ENCODE results near the gene NSMF. TPM values are rescaled to one million over a fixed set of nuclear protein-coding genes. Genes with fewer than 3 reads are reported as not detected.

NSMF gene
- total and polyA plus RNA-seq, 2 of the 8 experiments (the other 6 are each of a cell fraction or from before 2014, with no cell fraction given) = 56.7 to 65.1 TPM

GRCh38 chr9:137429974-137430722 is 29.0 kb downstream of the NSMF start:
- WGBS, 2 experiments (ENCODE audit: extremely low coverage in 1 of 2, insufficient coverage in 1 of 2, insufficient read length in 1 of 2, insufficient replicate concordance in 2 of 2, low coverage in 1 of 2, low lambda C conversion rate in 2 of 2, missing lambda C conversion rate in 1 of 2) = 78% methylated on average over 27 of the region's 34 CpGs; no CpG with 5 or more reads in 1 of the 2 experiments
- no peak for FAIRE-seq
- POLR2A ChIA-PET (ENCODE audit: partially characterized antibody) = interaction anchor here (0.6 to 2.5 kb wide), 5 partner anchors 12 to 190 kb away, joined by 4 to 6 read pairs (median 5); partner anchors contain the start of gene TUBB4B
- TF ChIP-seq YY1 (IDR thresholded peaks at IDR 0.05; ENCODE audit: low read depth, low read length) = no peak
- TF ChIP-seq BRCA1 (IDR thresholded peaks at IDR 0.05; ENCODE audit: low read depth, low read length) = no peak
- no peak for TF ChIP-seq POU5F1 (IDR thresholded peaks at IDR 0.05; ENCODE audit: low read depth, low read length)
- TF ChIP-seq CTCF (IDR thresholded peaks at IDR 0.05; ENCODE audit: control extremely low read depth in 1 of 3, insufficient read depth in 1 of 3, low read depth in 1 of 3, low read length in 3 of 3) = no peak
- TF ChIP-seq CBX8 (IDR thresholded peaks at IDR 0.05; ENCODE audit: borderline replicate concordance, low read depth, low read length) = no peak
- TF ChIP-seq CHD2 (IDR thresholded peaks at IDR 0.05; ENCODE audit: low read length) = no peak
- no peak for TF ChIP-seq TCF12 (IDR thresholded peaks at IDR 0.05; ENCODE audit: low read depth, low read length)
- TF ChIP-seq GTF2F1 (IDR thresholded peaks at IDR 0.05; ENCODE audit: borderline replicate concordance, low read depth, low read length) = no peak
- no peak for TF ChIP-seq SP1 (IDR thresholded peaks at IDR 0.05; ENCODE audit: low read depth, low read length)
- no peak for TF ChIP-seq GABPA (IDR thresholded peaks at IDR 0.05; ENCODE audit: borderline replicate concordance, insufficient read depth, low read length)

More at GRCh38 chr9:137429974-137430722, 29.0 kb downstream of the NSMF start:
- CTCF ChIA-PET (ENCODE audit: partially characterized antibody) = interaction anchor here (1.0 to 1.2 kb wide), 2 partner anchors 15 to 26 kb away, joined by 3 read pairs; no protein-coding TSS in a partner anchor
- Histone ChIP-seq H3K36me3 (ENCODE audit: control insufficient read depth in 2 of 4, insufficient read depth in 4 of 4, low read length in 3 of 4) (no peaks in the 10 kb centered on the region), H4K5ac (ENCODE audit: insufficient read length, low read depth, low read length) (no peak overlapping the region), H2BK12ac (ENCODE audit: low read depth, low read length) (no peak overlapping the region), H3K9me3 (ENCODE audit: insufficient read depth in 2 of 2, low read depth in 1 of 2, low read length in 1 of 2) (no peaks in the 10 kb centered on the region), H3K4me3 (ENCODE audit: extremely low read depth in 1 of 4, insufficient read depth in 2 of 4, low read depth in 3 of 4, low read length in 4 of 4) (no peak overlapping the region), H3K79me2 (ENCODE audit: control insufficient read depth in 1 of 2, insufficient read depth in 2 of 2, low read length in 2 of 2) (no peaks in the 10 kb centered on the region), H3K23ac (ENCODE audit: insufficient read length) (no peak overlapping the region), H3K9ac (replicated peaks in 1 of 4; ENCODE audit: extremely low read depth in 1 of 4, low read depth in 3 of 4, low read length in 3 of 4) (no peak overlapping the region), H2BK5ac (ENCODE audit: low read depth, low read length) (no peak overlapping the region; the same call in 1 of the 2 replicates), H4K20me1 (replicated peaks in 1 of 2; ENCODE audit: control insufficient read depth in 1 of 2, insufficient read depth in 2 of 2, low read length in 2 of 2) (peaks cover 0 to 1% of the 10 kb centered on the region in 2 experiments), H3K4me1 (replicated peaks in 1 of 4; ENCODE audit: control insufficient read depth in 3 of 4, insufficient read depth in 4 of 4, low read length in 3 of 4) (peaks cover 0 to 3% (median 0%) of the 10 kb centered on the region in 4 experiments; a peak in 2 of 7 replicates), H2BK15ac (ENCODE audit: low read length) (no peak overlapping the region), H3K79me1 (ENCODE audit: low read depth, low read length) (no peaks in the 10 kb centered on the region), H2BK20ac (ENCODE audit: low read length) (no peak overlapping the region), H4K91ac (replicated peaks; ENCODE audit: insufficient read length, low read length) (peak overlapping the region; percentile 42), H3K56ac (replicated peaks; ENCODE audit: insufficient read length, low read depth, low read length) (no peak overlapping the region), H3K4me2 (ENCODE audit: insufficient read depth in 1 of 2, low read depth in 2 of 2, low read length in 2 of 2) (no peak overlapping the region), H2AFZ (ENCODE audit: low read length) (no peak overlapping the region), H3K4ac (replicated peaks; ENCODE audit: insufficient read length, low read depth, low read length) (no peak overlapping the region), H4K8ac (ENCODE audit: extremely low read depth, insufficient read depth, low read length) (peak overlapping the region; percentile 86; the same call in 1 of the 2 replicates), H3K14ac (ENCODE audit: insufficient read length) (no peak overlapping the region), H2AK5ac (ENCODE audit: low read depth, low read length) (no peak overlapping the region), H3K23me2 (ENCODE audit: low read depth, low read length) (no peaks in the 10 kb centered on the region), H3K27me3 (replicated peaks in 1 of 4; ENCODE audit: control insufficient read depth in 3 of 4, extremely low read depth in 1 of 4, insufficient read depth in 3 of 4, low read length in 3 of 4) (no peaks in the 10 kb centered on the region), H3K18ac (ENCODE audit: extremely low read depth, low read length) (no peak overlapping the region), H3K27ac (ENCODE audit: low read depth, low read length) (no peak overlapping the region), H2BK120ac (replicated peaks; ENCODE audit: low read depth, low read length) (no peak overlapping the region)
- DNase-seq (ENCODE audit: low read depth in 1 of 2, low spot score in 2 of 2) = peak in 1 of 2 experiments; percentile 80

Data from H1 (cell line).